Urinary bladder (tissue), 4 donors: Measurements from ENCODE around the gene TTC9C. TPM values are rescaled to one million over a fixed set of nuclear protein-coding genes. Genes with fewer than 3 reads are reported as not detected.

Experiments used
- DNase-seq: peaks from one replicate; pipeline ENCODE4 v3.0.0-alpha.2; 2015; ENCODE audit errors: extremely low spot score
- H3K27ac ChIP-seq: one replicate; pipeline ENCODE4 v1.5.1; 2013; ENCODE audit warnings: low read depth, mild to moderate bottlenecking, moderate library complexity
- H3K36me3 ChIP-seq: one replicate; pipeline ENCODE4 v1.6.1; 2013; ENCODE audit warnings: mild to moderate bottlenecking, moderate library complexity; ENCODE audit not compliant: insufficient read depth
- H3K4me1 ChIP-seq: one replicate; pipeline ENCODE4 v1.6.1; 2013; ENCODE audit warnings: mild to moderate bottlenecking, moderate library complexity; ENCODE audit not compliant: insufficient read depth
- H3K4me3 ChIP-seq: one replicate; pipeline ENCODE4 v1.5.1; 2013; ENCODE audit warnings: low read depth, low read length
- WGBS: extraction: QIAGEN DNeasy Blood & Tissue Kit; methylation state at CpG from one replicate; pipeline ENCODE4 v1.1.7; 2013; 5-methylcytosine and 5-hydroxymethylcytosine counted together
- polyA plus RNA-seq: library from polyadenylated mRNA; stranded (reverse); fragments of 200-250 nt; gene quantifications from one replicate; pipeline ENCODE4 v1.2.3, GENCODE V29; 2013
- total RNA-seq: library from RNA; depleted of rRNA; stranded (reverse); fragments of >200 nt; gene quantifications from one replicate; pipeline ENCODE4 v1.2.3, GENCODE V29; 2014
- donor health status: healthy with polysubstance abuse.
- donor health status: healthy.

Gene TTC9C
- total and polyA plus RNA-seq, 2 donors, result 27.3 to 35.6 TPM

GRCh38 chr11:62705413-62705812 is 22.9 kb upstream of the TTC9C start:
- DNase-seq, result no peak
- H3K27ac ChIP-seq, result peak overlapping the region; percentile 11
- 45% methylated on average over 7 of the region's 7 CpGs for WGBS
- no peaks in the 10 kb centered on the region for H3K36me3 ChIP-seq
- peak overlapping the region; percentile 69 for H3K4me3 ChIP-seq
- H3K4me1 ChIP-seq, result no peaks in the 10 kb centered on the region

- WGBS, result 4% methylated on average over 73 of the region's 73 CpGs
- H3K36me3 ChIP-seq, result no peaks in the 10 kb centered on the region
- peak; percentile 77 for DNase-seq
- H3K4me3 ChIP-seq, result peak overlapping the region; percentile 69
- H3K4me1 ChIP-seq, result no peaks in the 10 kb centered on the region
- H3K27ac ChIP-seq, result no peak overlapping the region
Observed at GRCh38 chr11:62705880-62706849, 22.1 kb upstream of the TTC9C start.

GRCh38 chr11:62706850-62707247 is 21.4 kb upstream of the TTC9C start:
- no peaks in the 10 kb centered on the region for H3K4me1 ChIP-seq
- DNase-seq, result no peak

GRCh38 chr11:62707277-62707861 is 20.9 kb upstream of the TTC9C start, which contains the start of the genes BSCL2 and GNG3:
BSCL2 (minus strand) TSS chr11:62707424; CDS start chr11:62707195, 229 bp downstream.
GNG3 (plus strand) TSS chr11:62707676; CDS start chr11:62708296, 620 bp downstream.
- WGBS, result 74% methylated on average over 10 of the region's 10 CpGs
- no peaks in the 10 kb centered on the region for H3K36me3 ChIP-seq
- H3K4me3 ChIP-seq, result peak within 1 kb of the TSS; percentile 69
- DNase-seq, result peak; percentile 43
- H3K27ac ChIP-seq, result no peak within 1 kb of the TSS
- no peaks in the 10 kb centered on the region for H3K4me1 ChIP-seq

More at GRCh38 chr11:62706850-62707247, 21.4 kb upstream of the TTC9C start:
- Histone ChIP-seq H3K36me3 (no peaks in the 10 kb centered on the region), H3K4me3 (peak overlapping the region; percentile 69), H3K27ac (no peak overlapping the region)
- 73% methylated on average over 8 of the region's 8 CpGs for WGBS

GRCh38 chr11:62708392-62708791 is 19.9 kb upstream of the TTC9C start:
- H3K4me1 ChIP-seq, result no peaks in the 10 kb centered on the region

GRCh38 chr11:62708793-62709192 is 19.5 kb upstream of the TTC9C start:
- Histone ChIP-seq H3K4me1 (no peaks in the 10 kb centered on the region), H3K36me3 (no peaks in the 10 kb centered on the region), H3K4me3 (peak overlapping the region; percentile 40), H3K27ac (peak overlapping the region; percentile 82)
- WGBS, result 6% methylated on average over 7 of the region's 7 CpGs
- no peak for DNase-seq

More at GRCh38 chr11:62708392-62708791, 19.9 kb upstream of the TTC9C start:
- no peak for DNase-seq
- Histone ChIP-seq H3K27ac (peak overlapping the region; percentile 82), H3K36me3 (no peaks in the 10 kb centered on the region), H3K4me3 (peak overlapping the region; percentile 40)
- 73% methylated on average over 5 of the region's 5 CpGs for WGBS

- Histone ChIP-seq H3K27ac (peak overlapping the region; percentile 89), H3K4me3 (peak overlapping the region; percentile 40), H3K4me1 (no peaks in the 10 kb centered on the region), H3K36me3 (no peaks in the 10 kb centered on the region)
- 1% methylated on average over 47 of the region's 47 CpGs for WGBS
- peak; percentile 97 for DNase-seq
Observed at GRCh38 chr11:62709247-62710000, 18.9 kb upstream of the TTC9C start.

GRCh38 chr11:62710001-62710345 is 18.3 kb upstream of the TTC9C start:
- no peaks in the 10 kb centered on the region for H3K4me1 ChIP-seq
- H3K36me3 ChIP-seq, result no peaks in the 10 kb centered on the region
- H3K4me3 ChIP-seq, result peak overlapping the region; percentile 34
- no peak for DNase-seq
- peak overlapping the region; percentile 89 for H3K27ac ChIP-seq
- 41% methylated on average over 7 of the region's 7 CpGs for WGBS

GRCh38 chr11:62712276-62712812 is 15.9 kb upstream of the TTC9C start:
- Histone ChIP-seq H3K36me3 (peaks cover 7% of the 10 kb centered on the region), H3K4me3 (no peak overlapping the region), H3K4me1 (no peaks in the 10 kb centered on the region), H3K27ac (no peak overlapping the region)
- WGBS, result 72% methylated on average over 6 of the region's 6 CpGs
- DNase-seq, result no peak

- Histone ChIP-seq H3K36me3 (peaks cover 9% of the 10 kb centered on the region), H3K4me1 (no peaks in the 10 kb centered on the region), H3K4me3 (no peak overlapping the region), H3K27ac (no peak overlapping the region)
- 59% methylated on average over 3 of the region's 3 CpGs for WGBS
- DNase-seq, result no peak
Observed at GRCh38 chr11:62712861-62713260, 15.4 kb upstream of the TTC9C start.

- Histone ChIP-seq H3K4me1 (no peaks in the 10 kb centered on the region), H3K4me3 (no peak overlapping the region), H3K36me3 (peaks cover 10% of the 10 kb centered on the region), H3K27ac (no peak overlapping the region)
- WGBS, result 88% methylated on average over 2 of the region's 2 CpGs
- DNase-seq, result no peak
Observed at GRCh38 chr11:62713343-62713742, 14.9 kb upstream of the TTC9C start.

GRCh38 chr11:62715150-62716130 is 12.8 kb upstream of the TTC9C start:
- no peak overlapping the region for H3K4me3 ChIP-seq
- DNase-seq, result no peak
- H3K4me1 ChIP-seq, result no peaks in the 10 kb centered on the region
- H3K36me3 ChIP-seq, result peaks cover 17% of the 10 kb centered on the region
- 90% methylated on average over 24 of the region's 24 CpGs for WGBS
- no peak overlapping the region for H3K27ac ChIP-seq
